ENCODE measurements around the gene KARS1.

KARS1 gene

DNA sequence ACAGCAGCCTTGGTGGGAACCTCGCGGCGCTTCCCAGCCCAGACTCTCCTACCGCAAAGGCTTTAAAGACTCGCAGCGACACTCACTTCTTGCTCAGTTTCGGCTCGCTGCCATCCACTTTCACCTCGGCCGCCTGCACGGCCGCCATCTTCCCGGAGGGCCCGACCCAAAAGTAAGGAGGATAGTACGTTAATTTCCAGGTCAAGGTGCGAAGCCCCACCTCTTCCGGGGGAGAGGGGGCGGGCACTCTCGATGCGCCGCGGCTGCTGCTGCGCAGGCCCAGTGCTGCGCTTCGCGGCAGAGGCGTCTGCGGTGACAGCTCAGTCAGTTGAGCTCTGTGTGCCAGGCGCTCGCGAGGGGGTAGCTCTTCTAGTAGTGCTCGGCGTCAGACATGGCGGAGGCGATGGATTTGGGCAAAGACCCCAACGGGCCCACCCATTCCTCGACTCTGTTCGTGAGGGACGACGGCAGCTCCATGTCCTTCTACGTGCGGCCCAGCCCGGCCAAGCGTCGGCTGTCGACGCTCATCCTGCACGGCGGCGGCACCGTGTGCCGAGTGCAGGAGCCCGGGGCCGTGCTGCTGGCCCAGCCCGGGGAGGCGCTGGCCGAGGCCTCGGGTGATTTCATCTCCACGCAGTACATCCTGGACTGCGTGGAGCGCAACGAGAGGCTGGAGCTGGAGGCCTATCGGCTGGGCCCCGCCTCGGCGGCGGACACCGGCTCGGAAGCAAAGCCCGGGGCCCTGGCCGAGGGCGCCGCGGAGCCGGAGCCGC, at the start of gene KARS1, which contains the start of gene TERF2IP:
KARS1 (minus strand) TSS at position 174 of the 773 bp plus-strand sequence; CDS start at position 148, 26 bp downstream.
TERF2IP (plus strand) TSS at position 282 of the 773 bp plus-strand sequence; CDS start at position 392, 110 bp downstream.
- DNase-seq = peak; percentile 11 to 89

GRCh38 chr16:75695708-75696107, 48.2 kb upstream of the KARS1 start:
- DNase-seq = no peak

GRCh38 chr16:75687361-75687760, 39.9 kb upstream of the KARS1 start:
- no peak for DNase-seq

GRCh38 chr16:75682308-75682707, 34.8 kb upstream of the KARS1 start:
- no peak for DNase-seq

DNA sequence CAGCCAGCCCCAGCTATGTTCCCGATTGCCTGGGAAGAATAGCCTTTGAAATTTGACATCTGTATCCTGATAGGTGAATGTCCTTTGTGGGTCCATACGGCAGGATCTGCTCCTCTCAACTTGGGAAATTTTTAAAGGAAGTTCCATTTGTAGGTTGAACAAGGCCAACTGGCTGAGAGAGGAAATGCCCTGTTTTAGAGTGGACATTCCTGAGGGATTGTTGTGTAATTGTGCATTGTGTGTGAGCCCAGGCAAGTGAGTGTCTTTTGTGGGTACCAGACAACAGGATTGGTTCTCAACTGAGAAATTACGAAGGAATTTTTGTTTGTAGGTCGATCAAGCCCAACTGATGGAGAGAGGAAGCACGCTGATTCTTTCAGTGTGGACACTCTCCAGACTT, 31.9 kb upstream of the KARS1 start:
- DNase-seq = no peak

- no peak for DNase-seq
These were observed 29.4 kb upstream of the KARS1 start, which contains the start of gene CPHXL2 for GRCh38 chr16:75676909-75677308. Gene CPHXL2, minus strand, starts transcription at chr16:75677009. Its CDS starts 10 bp downstream, at chr16:75676999.

DNA sequence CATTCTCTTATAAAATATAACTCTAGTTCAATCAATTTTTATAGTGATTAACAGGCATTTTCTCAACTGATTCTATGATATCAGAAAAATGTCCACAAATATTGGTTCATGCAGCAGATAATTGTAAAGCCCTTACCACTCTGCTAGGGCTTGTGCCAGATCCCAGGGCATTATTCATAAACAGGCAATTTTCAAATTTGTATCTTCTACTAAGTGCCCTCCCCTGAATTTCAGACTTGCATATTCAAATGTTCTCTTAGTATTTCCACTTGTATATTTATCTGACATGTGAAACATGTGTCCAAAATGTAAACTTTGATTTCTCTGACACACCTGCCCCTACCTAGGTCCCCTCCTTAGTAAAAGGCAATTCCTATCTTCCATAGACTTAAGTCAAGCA, 20.0 kb upstream of the KARS1 start:
- DNase-seq = no peak

- DNase-seq = no peak
These were observed 13.3 kb upstream of the KARS1 start for GRCh38 chr16:75660726-75661302.

GRCh38 chr16:75660321-75660720, 12.9 kb upstream of the KARS1 start:
- no peak for DNase-seq

- no peak for DNase-seq
These were observed 10.7 kb upstream of the KARS1 start for GRCh38 chr16:75658175-75658574.

GRCh38 chr16:75653922-75654321, 6.5 kb upstream of the KARS1 start:
- DNase-seq = no peak

- peak in 1 of 2 experiments; percentile 4 for DNase-seq
These were observed 1.0 kb upstream of the KARS1 start for GRCh38 chr16:75648265-75649076.

DNA sequence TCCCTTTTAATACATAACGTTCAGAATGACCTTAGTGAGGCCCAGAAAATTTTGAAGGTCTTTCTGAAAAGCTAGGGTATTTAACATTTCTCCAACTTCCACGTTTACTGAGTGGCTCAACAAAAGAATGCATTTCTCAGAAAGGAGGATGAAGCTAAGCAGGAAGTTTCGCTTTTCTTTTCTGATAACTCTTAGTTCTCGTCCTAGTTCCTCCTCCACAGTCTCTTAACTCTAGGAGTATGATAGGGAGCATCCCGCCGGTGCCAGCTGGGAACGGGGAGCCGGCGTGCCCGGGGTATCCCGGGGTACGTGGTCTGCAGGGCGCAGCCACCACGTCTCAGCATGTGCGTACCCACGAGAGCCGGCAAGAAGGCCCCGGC, 363 bp downstream of the KARS1 start:
- no peak for DNase-seq

- no peak for DNase-seq
These were observed 3.0 kb downstream of the KARS1 start for GRCh38 chr16:75644240-75645012.

- no peak for DNase-seq
These were observed 6.9 kb downstream of the KARS1 start for GRCh38 chr16:75640598-75640997.

DNA sequence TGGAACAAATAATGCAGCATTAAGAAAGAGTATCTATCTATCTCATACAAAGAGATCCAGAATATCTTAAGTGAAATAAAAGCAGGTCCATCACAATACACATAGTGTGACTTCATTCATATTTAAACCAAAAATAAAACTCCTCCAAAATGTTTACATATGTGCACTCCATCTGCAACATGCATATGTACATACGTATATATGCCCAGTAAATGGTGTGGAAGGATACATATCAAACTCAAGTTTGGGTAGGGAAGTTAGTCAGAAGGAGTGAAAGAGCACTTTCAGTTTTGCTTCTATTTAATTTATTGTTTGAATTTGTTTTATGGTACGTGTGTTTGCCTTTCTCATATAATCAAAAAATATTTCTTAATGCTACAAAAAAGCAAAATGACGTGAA, 12.4 kb downstream of the KARS1 start:
- no peak for DNase-seq

GRCh38 chr16:75632857-75633256, 14.6 kb downstream of the KARS1 start:
- no peak for DNase-seq

DNA sequence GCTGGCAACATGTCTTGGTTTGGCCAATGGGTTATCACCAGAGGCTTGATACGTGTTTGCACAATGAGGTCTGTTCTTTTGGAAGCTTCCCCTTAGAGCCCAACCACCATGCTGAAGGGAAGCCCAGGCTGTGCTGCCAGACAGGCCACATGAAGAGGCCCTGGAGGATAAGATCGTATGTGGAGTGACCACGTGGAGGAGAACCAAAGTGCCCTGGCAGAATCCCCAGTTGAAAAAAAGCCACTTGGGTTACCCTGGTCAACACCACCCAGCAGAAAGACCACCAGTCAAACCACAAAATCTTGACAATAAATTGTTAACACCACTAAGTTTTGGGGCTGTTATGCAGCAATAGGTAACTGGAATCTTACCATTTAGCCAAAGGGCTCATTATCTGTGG, 17.4 kb downstream of the KARS1 start:
- DNase-seq = no peak

DNA sequence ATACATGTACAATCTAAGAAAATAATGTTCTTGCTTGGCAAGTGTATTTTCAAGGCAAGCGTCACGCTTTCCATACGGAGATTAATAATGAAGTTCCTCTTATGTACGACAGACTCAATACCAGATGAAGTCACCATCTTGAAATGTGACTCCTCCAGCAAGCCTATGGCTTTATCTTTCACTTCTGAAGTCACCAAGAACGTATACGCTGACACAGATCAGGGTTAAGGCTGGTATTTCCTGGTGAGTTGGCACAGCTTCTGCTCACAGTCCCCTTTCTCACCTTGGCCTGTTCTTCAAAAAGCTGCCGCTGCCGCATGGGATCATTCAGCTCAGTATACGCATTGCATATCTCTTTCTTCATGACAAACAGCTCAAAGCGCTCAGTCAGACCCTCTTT, 18.3 kb downstream of the KARS1 start:
- no peak for DNase-seq

GRCh38 chr16:75628351-75628750, 19.1 kb downstream of the KARS1 start:
- DNase-seq = no peak

DNA sequence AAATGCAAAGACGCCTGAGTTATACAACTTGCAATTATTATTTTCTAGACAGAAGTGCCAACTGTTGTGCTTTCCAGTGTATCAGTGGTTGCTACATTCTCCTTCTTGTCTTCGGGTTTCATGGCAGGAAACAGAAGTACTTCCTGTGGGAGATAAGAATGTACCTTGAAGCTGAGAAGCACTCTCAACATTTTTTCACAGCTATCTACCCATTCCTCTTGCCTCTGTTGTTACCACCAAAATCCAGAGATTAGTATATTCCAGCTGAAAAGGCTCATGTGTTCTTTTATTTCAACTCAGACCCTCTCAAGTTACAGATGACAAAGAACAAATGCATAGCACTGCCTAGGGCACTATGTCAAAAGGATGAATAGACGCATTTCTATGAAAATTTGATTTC, 19.6 kb downstream of the KARS1 start:
- no peak for DNase-seq

- DNase-seq = no peak
These were observed 20.7 kb downstream of the KARS1 start for GRCh38 chr16:75626806-75627205.

DNA sequence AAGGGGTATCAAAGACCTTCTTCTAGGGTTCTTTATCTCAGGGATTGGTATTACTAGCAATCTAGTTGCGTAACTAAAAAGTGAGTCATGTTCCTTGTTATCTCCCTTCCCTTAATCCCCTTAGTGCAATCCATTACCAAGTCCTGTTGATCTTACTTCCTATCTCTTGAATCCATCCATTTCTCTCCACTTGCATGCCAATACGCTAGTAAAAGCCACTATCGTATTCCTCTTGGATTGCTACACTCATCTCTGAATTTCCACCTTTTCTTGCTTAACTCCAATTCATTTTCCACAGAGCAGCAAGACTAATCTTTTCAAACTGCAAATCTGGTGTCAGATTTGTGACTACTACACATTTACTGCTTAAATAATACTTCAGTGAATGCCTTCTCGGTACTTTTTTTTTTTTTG, 22.5 kb downstream of the KARS1 start:
- DNase-seq = no peak
